Measurements from ENCODE around the gene CTNNA2. TPM values are rescaled to one million over a fixed set of nuclear protein-coding genes. Genes with fewer than 3 reads are reported as not detected.

The CTNNA2 gene
- total and polyA plus RNA-seq, 7 experiments from 2014 or later = not detected

DNA sequence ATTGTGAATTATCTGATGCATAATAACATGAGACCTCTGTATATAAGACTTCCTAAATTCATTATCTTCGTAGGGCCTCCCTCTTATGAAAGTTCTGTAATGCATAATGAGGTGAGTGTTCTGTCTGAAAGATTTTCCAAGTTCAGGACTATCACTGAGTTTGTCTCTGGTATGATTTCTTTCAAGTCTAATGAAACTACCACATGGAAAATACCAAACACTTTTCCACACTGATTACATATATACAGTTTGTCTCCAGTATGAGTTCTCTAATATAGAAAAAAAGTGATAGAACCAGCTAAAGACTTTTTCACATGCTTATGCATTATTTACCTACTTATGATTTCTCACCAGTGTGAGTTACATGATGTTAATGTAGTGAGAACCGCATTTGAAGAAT, 34.7 kb downstream of the CTNNA2 start:
- intact Hi-C loops (cut with micrococcal nuclease) = no loop called here
- Mint-ChIP-seq H3K4me1 (no peaks in the 10 kb centered on the region), H3K36me3 (no peaks in the 10 kb centered on the region), H3K9me3 (peaks cover 0 to 80% (median 32%) of the 10 kb centered on the region in 11 donors), H3K27me3 (no peaks in the 10 kb centered on the region), H3K27ac (no peak overlapping the region), H3K4me3 (no peak overlapping the region)
- ChIA-PET POLR2A (no interaction called here), CTCF (no interaction called here)
- H3K27ac ChIP-seq (ENCODE audit: low read depth, low read length) = no peak overlapping the region
- no peaks in the 10 kb centered on the region for H3K4me1 ChIP-seq (ENCODE audit: control insufficient read depth in 2 of 2, insufficient read depth in 2 of 2, low read length in 2 of 2)
- H3K27me3 ChIP-seq (ENCODE audit: control insufficient read depth in 2 of 2, insufficient read depth in 2 of 2, low read length in 2 of 2) = no peaks in the 10 kb centered on the region
- DNase-seq (no peak), ATAC-seq (no peak)
- H3K9me3 ChIP-seq (ENCODE audit: control insufficient read depth in 2 of 3, low read length in 3 of 3) = peaks cover 0 to 33% (median 0%) of the 10 kb centered on the region in 3 experiments
- H3K36me3 ChIP-seq (ENCODE audit: control insufficient read depth in 2 of 3, insufficient read depth in 3 of 3, low read length in 3 of 3) = no peaks in the 10 kb centered on the region
- H3K4me3 ChIP-seq (ENCODE audit: low read length) = no peak overlapping the region

DNA sequence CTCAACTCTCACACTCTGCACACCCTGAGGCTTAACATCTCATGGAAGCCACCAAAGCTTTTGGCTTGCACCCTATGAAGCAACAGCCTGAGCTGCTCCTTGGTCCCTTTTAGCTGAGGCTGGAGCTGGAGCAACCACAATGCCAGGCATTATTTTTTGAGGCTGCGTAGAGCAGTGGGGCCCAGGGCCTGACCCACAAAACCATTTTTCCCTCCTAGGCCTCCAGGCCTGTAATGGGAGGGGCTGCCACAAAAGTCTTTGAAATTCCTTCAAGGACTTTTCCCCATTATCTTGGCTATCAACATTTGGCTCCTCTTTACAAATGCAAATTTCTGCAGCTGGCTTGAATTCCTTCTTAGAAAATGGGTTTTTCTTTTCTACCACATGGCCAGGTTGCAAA, 39.8 kb downstream of the CTNNA2 start:
- H3K4me1 Mint-ChIP-seq = no peaks in the 10 kb centered on the region
- H3K4me1 ChIP-seq (ENCODE audit: control insufficient read depth in 2 of 2, insufficient read depth in 2 of 2, low read length in 2 of 2) = no peaks in the 10 kb centered on the region
- H3K27ac Mint-ChIP-seq = no peak overlapping the region
- intact Hi-C loops (cut with micrococcal nuclease) = no loop called here
- no peaks in the 10 kb centered on the region for H3K27me3 ChIP-seq (ENCODE audit: control insufficient read depth in 2 of 2, insufficient read depth in 2 of 2, low read length in 2 of 2)
- H3K36me3 ChIP-seq (ENCODE audit: control insufficient read depth in 2 of 3, insufficient read depth in 3 of 3, low read length in 3 of 3) = no peaks in the 10 kb centered on the region
- peaks cover 0 to 69% (median 25%) of the 10 kb centered on the region in 11 donors for H3K9me3 Mint-ChIP-seq
- POLR2A ChIA-PET = no interaction called here
- H3K4me3 Mint-ChIP-seq = no peak overlapping the region
- peaks cover 0 to 4% (median 0%) of the 10 kb centered on the region in 5 donors for H3K36me3 Mint-ChIP-seq
- H3K27ac ChIP-seq (ENCODE audit: low read depth, low read length) = no peak overlapping the region
- CTCF ChIA-PET = no interaction called here
- no peaks in the 10 kb centered on the region for H3K27me3 Mint-ChIP-seq
- no peak for ATAC-seq
- no peak overlapping the region for H3K4me3 ChIP-seq (ENCODE audit: low read length)
- no peak for DNase-seq
- H3K9me3 ChIP-seq (ENCODE audit: control insufficient read depth in 2 of 3, low read length in 3 of 3) = peaks cover 0 to 9% (median 0%) of the 10 kb centered on the region in 3 experiments

DNA sequence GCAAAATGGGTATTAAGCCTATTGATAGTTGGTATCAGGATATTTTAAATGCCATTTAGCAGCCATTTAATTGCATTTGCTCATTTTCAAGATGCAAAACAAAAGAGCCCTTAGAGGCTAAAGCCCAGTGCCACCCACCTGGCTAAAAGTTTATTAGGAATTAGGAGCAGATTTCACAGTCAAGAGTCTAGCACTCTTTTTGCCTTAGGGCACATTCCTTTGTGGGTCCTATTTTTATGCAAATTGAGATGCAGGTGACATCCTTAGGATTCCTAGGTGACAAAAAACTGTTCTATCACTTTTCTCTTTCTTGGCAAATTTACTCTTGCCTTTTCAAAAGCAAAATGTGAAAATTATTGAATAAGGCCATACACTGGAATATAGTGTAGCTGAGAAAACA, 42.0 kb downstream of the CTNNA2 start:
- Mint-ChIP-seq H3K9me3 (peaks cover 0 to 55% (median 14%) of the 10 kb centered on the region in 11 donors), H3K27me3 (no peaks in the 10 kb centered on the region), H3K36me3 (peaks cover 0 to 4% (median 0%) of the 10 kb centered on the region in 5 donors), H3K4me3 (no peak overlapping the region), H3K4me1 (no peaks in the 10 kb centered on the region), H3K27ac (no peak overlapping the region)
- CTCF ChIA-PET = no interaction called here
- H3K4me1 ChIP-seq (ENCODE audit: control insufficient read depth in 2 of 2, insufficient read depth in 2 of 2, low read length in 2 of 2) = no peaks in the 10 kb centered on the region
- no peak overlapping the region for H3K27ac ChIP-seq (ENCODE audit: low read depth, low read length)
- POLR2A ChIA-PET = no interaction called here
- intact Hi-C loops (cut with micrococcal nuclease) = no loop called here
- no peaks in the 10 kb centered on the region for H3K36me3 ChIP-seq (ENCODE audit: control insufficient read depth in 2 of 3, insufficient read depth in 3 of 3, low read length in 3 of 3)
- no peaks in the 10 kb centered on the region for H3K27me3 ChIP-seq (ENCODE audit: control insufficient read depth in 2 of 2, insufficient read depth in 2 of 2, low read length in 2 of 2)
- DNase-seq = no peak
- no peak overlapping the region for H3K4me3 ChIP-seq (ENCODE audit: low read length)
- H3K9me3 ChIP-seq (ENCODE audit: control insufficient read depth in 2 of 3, low read length in 3 of 3) = peaks cover 0 to 4% (median 0%) of the 10 kb centered on the region in 3 experiments
- ATAC-seq = no peak

DNA sequence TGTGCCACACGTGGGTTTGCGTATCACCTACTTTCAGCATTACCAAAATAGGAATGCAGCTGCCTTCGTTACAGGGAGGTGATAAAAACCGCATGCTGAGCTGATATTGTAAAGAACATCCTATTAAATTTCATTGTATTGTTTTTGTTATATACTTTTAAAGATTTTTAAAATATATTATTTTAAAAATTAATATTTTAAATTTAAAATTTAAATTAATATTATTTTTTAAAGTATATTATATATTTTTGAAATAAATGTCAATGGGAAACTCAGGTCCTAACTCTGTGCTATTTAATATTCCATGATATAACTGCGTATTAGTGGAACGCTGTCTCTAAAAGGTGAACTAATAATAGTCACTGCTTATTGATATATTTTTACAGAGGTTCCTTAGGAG, 51.2 kb downstream of the CTNNA2 start:
- no peak for DNase-seq
- peaks cover 3 to 22% (median 11%) of the 10 kb centered on the region in 11 donors for H3K9me3 Mint-ChIP-seq
- H3K4me3 ChIP-seq (ENCODE audit: low read length) = no peak overlapping the region
- no peak for ATAC-seq
- intact Hi-C loops (cut with micrococcal nuclease) = no loop called here
- no peaks in the 10 kb centered on the region for H3K4me1 Mint-ChIP-seq
- no peaks in the 10 kb centered on the region for H3K27me3 Mint-ChIP-seq
- no peaks in the 10 kb centered on the region for H3K36me3 ChIP-seq (ENCODE audit: control insufficient read depth in 2 of 3, insufficient read depth in 3 of 3, low read length in 3 of 3)
- POLR2A ChIA-PET = no interaction called here
- no peak overlapping the region for H3K27ac ChIP-seq (ENCODE audit: low read depth, low read length)
- H3K36me3 Mint-ChIP-seq = no peaks in the 10 kb centered on the region
- no peaks in the 10 kb centered on the region for H3K4me1 ChIP-seq (ENCODE audit: control insufficient read depth in 2 of 2, insufficient read depth in 2 of 2, low read length in 2 of 2)
- no peak overlapping the region for H3K27ac Mint-ChIP-seq
- H3K27me3 ChIP-seq (ENCODE audit: control insufficient read depth in 2 of 2, insufficient read depth in 2 of 2, low read length in 2 of 2) = no peaks in the 10 kb centered on the region
- no peaks in the 10 kb centered on the region for H3K9me3 ChIP-seq (ENCODE audit: control insufficient read depth in 2 of 3, low read length in 3 of 3)
- CTCF ChIA-PET = no interaction called here
- no peak overlapping the region for H3K4me3 Mint-ChIP-seq

DNA sequence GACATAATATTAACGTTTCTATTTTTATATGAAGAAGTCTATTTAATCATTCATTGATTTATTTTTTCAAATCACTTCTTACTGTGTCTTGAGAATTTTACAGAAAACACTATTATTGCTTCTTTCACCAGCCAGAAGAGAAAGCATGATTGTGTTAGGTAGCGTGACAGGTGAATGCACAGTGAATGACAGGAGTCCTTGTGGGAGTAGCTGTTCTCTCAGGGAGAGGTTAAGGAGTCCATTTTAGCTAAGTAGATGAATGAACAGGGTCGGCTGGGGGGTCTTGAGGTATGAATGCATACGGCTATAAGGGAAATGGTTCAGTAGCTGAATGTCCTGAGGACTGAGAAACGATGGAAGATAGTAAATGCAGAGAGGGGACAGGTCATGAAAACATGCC, 56.2 kb downstream of the CTNNA2 start:
- no peaks in the 10 kb centered on the region for H3K36me3 ChIP-seq (ENCODE audit: control insufficient read depth in 2 of 3, insufficient read depth in 3 of 3, low read length in 3 of 3)
- no peak overlapping the region for H3K27ac ChIP-seq (ENCODE audit: low read depth, low read length)
- Mint-ChIP-seq H3K4me3 (no peak overlapping the region), H3K27me3 (no peaks in the 10 kb centered on the region), H3K36me3 (no peaks in the 10 kb centered on the region), H3K27ac (no peak overlapping the region), H3K9me3 (peaks cover 1 to 26% (median 12%) of the 10 kb centered on the region in 11 donors), H3K4me1 (no peaks in the 10 kb centered on the region)
- CTCF ChIA-PET = no interaction called here
- intact Hi-C loops (cut with micrococcal nuclease) = no loop called here
- H3K9me3 ChIP-seq (ENCODE audit: control insufficient read depth in 2 of 3, low read length in 3 of 3) = no peaks in the 10 kb centered on the region
- DNase-seq = no peak
- no peak overlapping the region for H3K4me3 ChIP-seq (ENCODE audit: low read length)
- no peaks in the 10 kb centered on the region for H3K27me3 ChIP-seq (ENCODE audit: control insufficient read depth in 2 of 2, insufficient read depth in 2 of 2, low read length in 2 of 2)
- H3K4me1 ChIP-seq (ENCODE audit: control insufficient read depth in 2 of 2, insufficient read depth in 2 of 2, low read length in 2 of 2) = no peaks in the 10 kb centered on the region
- ATAC-seq = no peak
- POLR2A ChIA-PET = no interaction called here

DNA sequence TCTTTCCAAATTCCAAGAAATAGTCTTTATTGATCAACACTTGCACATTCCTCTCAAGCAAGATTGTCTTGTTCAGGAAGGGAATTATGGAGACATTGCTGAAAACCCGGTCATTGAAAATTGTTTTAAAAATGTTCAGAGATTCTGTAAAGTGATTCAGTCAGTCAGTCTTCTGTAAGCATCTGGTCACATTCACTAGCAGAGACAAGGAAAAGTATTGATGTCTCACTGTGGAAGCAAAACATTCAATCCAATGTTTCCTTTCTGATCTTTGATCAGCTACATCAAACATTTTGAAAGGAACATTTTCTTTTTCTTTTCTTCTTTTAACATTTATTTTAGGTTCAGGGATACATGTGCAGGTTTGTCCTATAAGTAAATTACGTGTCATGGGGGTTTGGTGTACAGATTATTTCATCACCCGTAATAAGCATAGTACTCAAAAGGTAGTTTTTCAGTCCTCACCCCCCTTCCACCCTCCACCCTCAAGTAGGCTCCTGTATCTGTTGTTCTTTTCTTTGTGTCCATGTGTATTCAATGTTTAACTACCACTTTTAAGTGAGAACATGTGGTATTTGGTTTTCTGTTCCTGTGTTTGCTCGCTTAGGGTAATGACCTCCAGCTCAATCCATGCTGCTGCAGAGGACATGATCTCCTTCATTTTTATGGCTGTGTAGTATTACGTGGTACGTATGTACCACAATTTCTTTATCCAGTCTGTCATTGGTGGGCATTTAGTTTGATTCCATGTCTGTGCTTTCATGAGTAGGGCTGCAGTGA, 61.2 kb downstream of the CTNNA2 start:
- H3K27me3 ChIP-seq (ENCODE audit: control insufficient read depth in 2 of 2, insufficient read depth in 2 of 2, low read length in 2 of 2) = no peaks in the 10 kb centered on the region
- Mint-ChIP-seq H3K4me1 (no peaks in the 10 kb centered on the region), H3K36me3 (no peaks in the 10 kb centered on the region), H3K27ac (no peak overlapping the region), H3K4me3 (no peak overlapping the region), H3K27me3 (no peaks in the 10 kb centered on the region), H3K9me3 (peaks cover 0 to 16% (median 4%) of the 10 kb centered on the region in 11 donors)
- intact Hi-C loops (cut with micrococcal nuclease) = no loop called here
- no peaks in the 10 kb centered on the region for H3K4me1 ChIP-seq (ENCODE audit: control insufficient read depth in 2 of 2, insufficient read depth in 2 of 2, low read length in 2 of 2)
- no peak for DNase-seq
- ChIA-PET POLR2A (no interaction called here), CTCF (no interaction called here)
- H3K4me3 ChIP-seq (ENCODE audit: low read length) = no peak overlapping the region
- ATAC-seq = no peak
- no peaks in the 10 kb centered on the region for H3K9me3 ChIP-seq (ENCODE audit: control insufficient read depth in 2 of 3, low read length in 3 of 3)
- H3K36me3 ChIP-seq (ENCODE audit: control insufficient read depth in 2 of 3, insufficient read depth in 3 of 3, low read length in 3 of 3) = no peaks in the 10 kb centered on the region
- H3K27ac ChIP-seq (ENCODE audit: low read depth, low read length) = no peak overlapping the region

DNA sequence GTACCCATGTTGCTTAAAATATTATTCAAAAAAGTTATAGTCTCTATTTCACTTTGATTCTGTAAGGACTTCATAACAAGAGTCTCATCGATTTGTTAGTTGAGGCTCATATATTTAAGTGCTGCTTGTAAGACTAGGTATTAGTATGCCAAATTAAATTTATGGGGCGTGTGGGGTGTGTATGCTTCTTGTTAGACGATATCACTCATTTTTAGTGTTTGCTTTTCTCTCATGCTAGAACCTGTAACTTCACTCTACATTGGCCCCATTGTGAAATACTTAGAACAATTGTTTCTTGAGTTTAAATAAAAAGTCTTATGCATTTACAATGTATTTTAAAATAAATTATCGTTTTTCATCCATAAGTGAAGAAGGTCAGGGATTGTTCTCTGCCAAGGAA, 63.6 kb downstream of the CTNNA2 start:
- no peak for ATAC-seq
- intact Hi-C loops (cut with micrococcal nuclease) = no loop called here
- no peaks in the 10 kb centered on the region for H3K36me3 Mint-ChIP-seq
- Histone ChIP-seq H3K27ac (ENCODE audit: low read depth, low read length) (no peak overlapping the region), H3K4me1 (ENCODE audit: control insufficient read depth in 2 of 2, insufficient read depth in 2 of 2, low read length in 2 of 2) (no peaks in the 10 kb centered on the region), H3K4me3 (ENCODE audit: low read length) (no peak overlapping the region), H3K27me3 (ENCODE audit: control insufficient read depth in 2 of 2, insufficient read depth in 2 of 2, low read length in 2 of 2) (no peaks in the 10 kb centered on the region), H3K9me3 (ENCODE audit: control insufficient read depth in 2 of 3, low read length in 3 of 3) (no peaks in the 10 kb centered on the region), H3K36me3 (ENCODE audit: control insufficient read depth in 2 of 3, insufficient read depth in 3 of 3, low read length in 3 of 3) (no peaks in the 10 kb centered on the region)
- H3K4me1 Mint-ChIP-seq = no peaks in the 10 kb centered on the region
- DNase-seq = no peak
- H3K9me3 Mint-ChIP-seq = peaks cover 0 to 15% (median 4%) of the 10 kb centered on the region in 11 donors
- no peak overlapping the region for H3K27ac Mint-ChIP-seq
- H3K27me3 Mint-ChIP-seq = no peaks in the 10 kb centered on the region
- POLR2A ChIA-PET = no interaction called here
- CTCF ChIA-PET = no interaction called here
- H3K4me3 Mint-ChIP-seq = no peak overlapping the region
